Muscle layer of colon (tissue), 2 donors: ENCODE measurements around the gene LMF1.
"Not testable (repeated sequence)": the region's sequence is repeated elsewhere in the genome, so short reads cannot be mapped to it uniquely, and the experiment has no call there.

Experiments used
- H3K27ac ChIP-seq: one replicate; pipeline ENCODE4 v1.7.0; 2013; ENCODE audit warnings: low read depth, mild to moderate bottlenecking, low read length, moderate library complexity
- H3K27me3 ChIP-seq, 2 donors: one replicate each; pipeline ENCODE4 v1.7.0; 2013; ENCODE audit warnings: low read length in 2 of 2, mild to moderate bottlenecking in 2 of 2; ENCODE audit not compliant: insufficient read depth in 2 of 2, control insufficient read depth in 1 of 2
- H3K36me3 ChIP-seq: one replicate; pipeline ENCODE4 v1.7.0; 2013; ENCODE audit warnings: mild to moderate bottlenecking, low read length; ENCODE audit not compliant: insufficient read depth
- H3K4me1 ChIP-seq: one replicate; pipeline ENCODE4 v1.7.0; 2013; ENCODE audit warnings: mild to moderate bottlenecking, low read length; ENCODE audit not compliant: insufficient read depth
- H3K4me3 ChIP-seq, 2 donors: one replicate each; pipeline ENCODE4 v1.7.0; 2013; ENCODE audit warnings: low read length in 2 of 2, low read depth in 1 of 2, mild to moderate bottlenecking in 1 of 2, moderate library complexity in 1 of 2
- H3K9ac ChIP-seq: one replicate; pipeline ENCODE4 v1.7.0; 2013; ENCODE audit warnings: low read length
- H3K9me3 ChIP-seq: one replicate; pipeline ENCODE4 v1.7.0; 2013; ENCODE audit warnings: mild to moderate bottlenecking, low read length
- donor health status: abdominal sarcoma.
- donor health status: Adenocarcinoma of cecum.

The LMF1 gene

GRCh38 chr16:951660-952301, 19.0 kb downstream of the LMF1 start:
- H3K9me3 ChIP-seq: no peaks in the 10 kb centered on the region
- no peak overlapping the region for H3K4me3 ChIP-seq
- H3K27ac ChIP-seq: no peak overlapping the region
- peaks cover 22% of the 10 kb centered on the region for H3K36me3 ChIP-seq
- no peak overlapping the region for H3K9ac ChIP-seq
- H3K27me3 ChIP-seq: no peaks in the 10 kb centered on the region
- H3K4me1 ChIP-seq: no peaks in the 10 kb centered on the region

GRCh38 chr16:950733-951573, 19.8 kb downstream of the LMF1 start:
- not testable (repeated sequence) for H3K4me1 ChIP-seq, H3K9ac ChIP-seq, H3K4me3 ChIP-seq, H3K9me3 ChIP-seq, H3K27ac ChIP-seq, H3K27me3 ChIP-seq
- H3K36me3 ChIP-seq: peaks cover 28% of the 10 kb centered on the region

GRCh38 chr16:948767-949166, 22.0 kb downstream of the LMF1 start:
- not testable (repeated sequence) for H3K27me3 ChIP-seq, H3K27ac ChIP-seq, H3K9me3 ChIP-seq, H3K4me1 ChIP-seq, H3K9ac ChIP-seq, H3K4me3 ChIP-seq
- H3K36me3 ChIP-seq: peaks cover 18% of the 10 kb centered on the region

- not testable (repeated sequence) for H3K9me3 ChIP-seq, H3K27ac ChIP-seq, H3K27me3 ChIP-seq, H3K4me3 ChIP-seq, H3K4me1 ChIP-seq, H3K9ac ChIP-seq
- H3K36me3 ChIP-seq: peaks cover 17% of the 10 kb centered on the region
These were observed 22.9 kb downstream of the LMF1 start for GRCh38 chr16:947922-948303.

GRCh38 chr16:947255-947921, 23.4 kb downstream of the LMF1 start:
- Histone ChIP-seq H3K4me1 (no peaks in the 10 kb centered on the region), H3K9me3 (no peaks in the 10 kb centered on the region), H3K4me3 (no peak overlapping the region), H3K27ac (no peak overlapping the region), H3K9ac (no peak overlapping the region), H3K36me3 (peaks cover 17% of the 10 kb centered on the region), H3K27me3 (no peaks in the 10 kb centered on the region)

GRCh38 chr16:946048-946395, 24.8 kb downstream of the LMF1 start:
- Histone ChIP-seq H3K9me3 (peaks cover 4% of the 10 kb centered on the region), H3K4me1 (no peaks in the 10 kb centered on the region), H3K27ac (no peak overlapping the region), H3K4me3 (no peak overlapping the region), H3K9ac (no peak overlapping the region), H3K27me3 (no peaks in the 10 kb centered on the region), H3K36me3 (peaks cover 11% of the 10 kb centered on the region)

GRCh38 chr16:945271-946047, 25.3 kb downstream of the LMF1 start:
- H3K4me3 ChIP-seq: no peak overlapping the region
- H3K36me3 ChIP-seq: peaks cover 11% of the 10 kb centered on the region
- no peak overlapping the region for H3K9ac ChIP-seq
- H3K9me3 ChIP-seq: peaks cover 4% of the 10 kb centered on the region
- H3K4me1 ChIP-seq: no peaks in the 10 kb centered on the region
- H3K27me3 ChIP-seq: no peaks in the 10 kb centered on the region
- no peak overlapping the region for H3K27ac ChIP-seq

- Histone ChIP-seq H3K4me3 (no peak overlapping the region), H3K4me1 (no peaks in the 10 kb centered on the region), H3K9ac (no peak overlapping the region), H3K9me3 (peaks cover 4% of the 10 kb centered on the region), H3K36me3 (peaks cover 16% of the 10 kb centered on the region), H3K27ac (no peak overlapping the region), H3K27me3 (no peaks in the 10 kb centered on the region)
These were observed 26.8 kb downstream of the LMF1 start for GRCh38 chr16:943971-944370.

- no peak overlapping the region for H3K4me3 ChIP-seq
- no peaks in the 10 kb centered on the region for H3K4me1 ChIP-seq
- H3K27me3 ChIP-seq: no peaks in the 10 kb centered on the region
- H3K27ac ChIP-seq: no peak overlapping the region
- H3K9me3 ChIP-seq: peaks cover 4% of the 10 kb centered on the region
- H3K36me3 ChIP-seq: peaks cover 16% of the 10 kb centered on the region
- no peak overlapping the region for H3K9ac ChIP-seq
These were observed 28.2 kb downstream of the LMF1 start for GRCh38 chr16:942436-943060.

- Histone ChIP-seq H3K4me1 (no peaks in the 10 kb centered on the region), H3K9me3 (peaks cover 4% of the 10 kb centered on the region), H3K9ac (no peak overlapping the region), H3K36me3 (peaks cover 5% of the 10 kb centered on the region), H3K4me3 (no peak overlapping the region), H3K27ac (no peak overlapping the region), H3K27me3 (no peaks in the 10 kb centered on the region)
These were observed 30.8 kb downstream of the LMF1 start for GRCh38 chr16:939941-940340.

GRCh38 chr16:939311-939710, 31.5 kb downstream of the LMF1 start:
- Histone ChIP-seq H3K4me3 (no peak overlapping the region), H3K4me1 (no peaks in the 10 kb centered on the region), H3K9me3 (peaks cover 4% of the 10 kb centered on the region), H3K9ac (no peak overlapping the region), H3K27ac (no peak overlapping the region), H3K36me3 (peaks cover 5% of the 10 kb centered on the region), H3K27me3 (no peaks in the 10 kb centered on the region)
